GM12872 (cell line): ENCODE results near the gene DENND1B.

Source experiments
- CTCF ChIP-seq: IDR thresholded peaks from 3 replicates; pipeline ENCODE4 v1.5.1; 2011; ENCODE audit warnings: low read depth, mild to moderate bottlenecking, low read length, moderate library complexity; ENCODE audit not compliant: insufficient read depth

Gene DENND1B

GRCh38 chr1:197599789-197600188 lies 175.5 kb downstream of the DENND1B start:
- TF ChIP-seq CTCF = no peak

GRCh38 chr1:197598935-197599334 lies 176.3 kb downstream of the DENND1B start:
- TF ChIP-seq CTCF = no peak

- no peak for TF ChIP-seq CTCF
These were observed 179.9 kb downstream of the DENND1B start for GRCh38 chr1:197595304-197595904.

GRCh38 chr1:197590687-197591086 lies 184.6 kb downstream of the DENND1B start:
- TF ChIP-seq CTCF = no peak

GRCh38 chr1:197585809-197586208 lies 189.5 kb downstream of the DENND1B start:
- TF ChIP-seq CTCF = no peak

- no peak for TF ChIP-seq CTCF
These were observed 197.7 kb downstream of the DENND1B start for GRCh38 chr1:197577580-197577979.

- TF ChIP-seq CTCF = no peak
These were observed 203.1 kb downstream of the DENND1B start for GRCh38 chr1:197572169-197572568.
